Measurements from ENCODE around the gene MYO3B.

Gene MYO3B

GRCh38 chr2:170486730-170487129 lies 308.8 kb downstream of the MYO3B start:
- DNase-seq (ENCODE audit: low read depth, low spot score): no peak
- ChIA-PET POLR2A (no interaction called here), CTCF (no interaction called here)
- TF ChIP-seq CTCF (IDR thresholded peaks at IDR 0.05; ENCODE audit: insufficient read depth, low read length, missing control alignments): no peak
- no peak overlapping the region for H3K4me3 ChIP-seq (ENCODE audit: low read depth, low read length)

GRCh38 chr2:170488807-170489206 lies 310.9 kb downstream of the MYO3B start:
- no peak for DNase-seq (ENCODE audit: low read depth, low spot score)
- H3K4me3 ChIP-seq (ENCODE audit: low read depth, low read length): no peak overlapping the region
- POLR2A ChIA-PET: no interaction called here
- TF ChIP-seq CTCF (IDR thresholded peaks at IDR 0.05; ENCODE audit: insufficient read depth, low read length, missing control alignments): no peak
- CTCF ChIA-PET: no interaction called here

GRCh38 chr2:170492010-170492409 lies 314.1 kb downstream of the MYO3B start:
- ChIA-PET POLR2A (no interaction called here), CTCF (interaction anchor here (0.7 kb wide), 1 partner anchor 322 kb away, joined by 4 read pairs; no protein-coding TSS in a partner anchor)
- H3K4me3 ChIP-seq (ENCODE audit: low read depth, low read length): no peak overlapping the region
- TF ChIP-seq CTCF (IDR thresholded peaks at IDR 0.05; ENCODE audit: insufficient read depth, low read length, missing control alignments): no peak
- no peak for DNase-seq (ENCODE audit: low read depth, low spot score)

GRCh38 chr2:170493426-170494097 lies 315.6 kb downstream of the MYO3B start:
- no peak overlapping the region for H3K4me3 ChIP-seq (ENCODE audit: low read depth, low read length)
- TF ChIP-seq CTCF (IDR thresholded peaks at IDR 0.05; ENCODE audit: insufficient read depth, low read length, missing control alignments): no peak
- ChIA-PET POLR2A (no interaction called here), CTCF (no interaction called here)
- no peak for DNase-seq (ENCODE audit: low read depth, low spot score)

- no peak overlapping the region for H3K4me3 ChIP-seq (ENCODE audit: low read depth, low read length)
- ChIA-PET POLR2A (no interaction called here), CTCF (no interaction called here)
- TF ChIP-seq CTCF (IDR thresholded peaks at IDR 0.05; ENCODE audit: insufficient read depth, low read length, missing control alignments): no peak
- DNase-seq (ENCODE audit: low read depth, low spot score): no peak
Measured at GRCh38 chr2:170495896-170496295, 317.9 kb downstream of the MYO3B start.

GRCh38 chr2:170498619-170499018 lies 320.7 kb downstream of the MYO3B start:
- H3K4me3 ChIP-seq (ENCODE audit: low read depth, low read length): no peak overlapping the region
- ChIA-PET CTCF (no interaction called here), POLR2A (no interaction called here)
- DNase-seq (ENCODE audit: low read depth, low spot score): no peak
- TF ChIP-seq CTCF (IDR thresholded peaks at IDR 0.05; ENCODE audit: insufficient read depth, low read length, missing control alignments): no peak

Measured in AG04449 (cell line).